ENCODE results near the gene KCNMA1.
"Not testable (repeated sequence)": the region's sequence is repeated elsewhere in the genome, so short reads cannot be mapped to it uniquely, and the experiment has no call there.

The KCNMA1 gene

DNA sequence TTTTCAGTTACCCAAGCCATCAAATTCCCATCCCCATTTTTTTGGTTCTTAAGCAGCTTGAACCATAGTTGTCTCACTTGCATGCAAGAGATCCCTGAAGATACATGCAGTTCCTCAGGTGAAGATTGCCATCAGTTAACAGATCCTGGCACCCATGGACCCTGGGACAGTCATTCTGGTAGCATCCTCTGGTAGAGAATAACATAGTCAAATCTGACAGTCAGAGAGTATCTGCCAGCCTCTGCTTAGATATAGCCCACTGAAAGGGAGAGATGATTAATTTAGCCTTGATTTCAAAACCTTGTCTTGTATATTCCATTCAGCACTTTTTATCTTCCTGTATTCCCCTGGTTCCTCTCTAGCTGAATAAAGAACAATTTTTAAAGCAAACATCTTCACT is 280.4 kb downstream of the KCNMA1 start:
- DNase-seq, result no peak

DNA sequence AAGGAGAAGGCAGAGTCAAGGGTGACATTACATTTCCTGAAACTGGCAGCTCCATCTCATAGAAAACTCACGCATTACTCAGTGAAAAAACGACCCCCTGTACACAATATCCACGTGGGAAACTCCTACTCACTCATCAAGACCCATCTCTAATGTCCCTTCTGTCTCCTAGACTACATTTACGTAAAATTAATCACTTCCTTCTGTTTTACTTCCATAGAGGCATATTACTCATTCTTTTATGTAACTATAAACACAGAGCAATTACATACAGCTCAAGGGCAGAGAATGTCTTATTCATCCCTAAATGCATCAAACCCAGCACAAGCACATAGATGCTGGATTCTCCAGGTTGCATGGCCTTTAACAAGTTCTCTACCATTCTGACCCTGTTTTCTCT is 281.8 kb downstream of the KCNMA1 start:
- no peak for DNase-seq

DNA sequence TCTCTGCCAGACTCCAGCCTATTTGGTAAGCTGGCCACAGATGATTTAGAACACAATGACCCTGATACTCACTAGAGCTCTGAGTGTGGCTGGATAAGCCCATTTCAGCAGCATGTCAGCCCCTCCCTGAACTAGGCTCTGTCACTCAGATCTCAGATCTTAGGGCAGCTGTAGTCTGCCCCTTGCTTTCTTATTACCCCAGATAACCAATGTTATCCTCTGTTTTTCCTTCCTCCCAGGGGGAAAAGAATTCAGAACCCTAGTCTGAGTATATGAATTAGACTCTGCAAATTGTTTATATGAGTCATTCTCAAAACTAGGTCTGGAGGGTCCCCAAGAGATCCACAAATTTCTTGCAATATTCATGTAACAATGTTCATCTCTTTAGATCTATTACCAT is 286.2 kb downstream of the KCNMA1 start:
- DNase-seq, result no peak

DNA sequence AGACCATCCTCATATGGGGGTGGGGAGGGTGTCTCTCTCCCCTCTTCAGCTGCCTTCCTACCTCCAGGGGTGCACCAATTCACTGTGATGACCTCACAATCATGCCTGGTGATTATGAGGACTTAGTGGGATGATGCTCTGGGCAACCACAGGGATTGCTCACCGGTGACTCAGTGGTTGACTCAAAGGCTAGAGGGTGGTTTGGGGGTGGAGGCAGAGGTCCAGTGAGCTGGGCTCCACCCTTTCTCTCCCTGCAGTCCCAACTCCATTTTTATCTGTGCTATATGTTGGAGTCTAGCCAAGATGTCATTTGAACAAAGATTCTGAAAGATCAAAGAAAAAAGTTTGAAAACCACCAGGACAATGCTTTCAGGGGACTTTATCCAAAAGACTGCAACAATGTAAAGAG is 286.9 kb downstream of the KCNMA1 start:
- peak; percentile 19 for DNase-seq

DNA sequence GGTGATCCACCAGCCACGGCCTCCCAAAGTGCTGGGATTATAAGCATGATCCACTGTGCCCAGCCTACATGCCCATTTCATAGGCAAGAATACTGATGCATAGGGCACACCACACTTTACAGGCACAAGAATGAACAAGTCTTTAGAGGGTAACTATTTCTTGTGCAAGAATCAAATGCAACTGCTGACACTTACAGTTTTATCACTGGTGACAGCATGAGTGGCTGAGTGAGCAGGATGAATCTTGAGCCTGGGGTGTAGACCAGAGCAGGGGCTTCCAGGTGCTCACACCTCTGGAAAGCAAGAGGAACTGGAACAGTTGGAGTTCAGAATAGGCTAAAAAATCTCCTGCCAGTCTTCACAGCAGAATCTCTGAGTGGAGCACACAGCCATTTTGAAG is 287.5 kb downstream of the KCNMA1 start:
- DNase-seq, result no peak

DNA sequence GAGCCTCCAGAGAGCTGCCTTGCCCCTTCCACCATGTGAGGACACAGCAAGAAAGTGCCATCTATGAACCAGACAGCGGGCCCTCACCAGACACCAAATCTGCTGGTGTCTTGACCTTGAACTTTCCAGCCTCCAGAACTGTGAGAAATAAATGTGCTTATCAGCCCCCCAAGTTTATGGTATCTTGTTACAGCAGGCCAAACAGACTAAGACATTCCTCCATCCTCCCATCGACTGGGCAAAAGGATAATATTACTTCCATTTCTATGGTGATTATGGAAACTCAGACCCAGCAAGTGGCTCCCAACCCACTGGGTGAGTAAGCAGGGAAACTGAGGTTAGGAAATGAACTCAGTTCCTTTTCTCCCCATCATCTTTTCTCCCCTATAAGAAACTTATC is 288.4 kb downstream of the KCNMA1 start:
- DNase-seq, result no peak

DNA sequence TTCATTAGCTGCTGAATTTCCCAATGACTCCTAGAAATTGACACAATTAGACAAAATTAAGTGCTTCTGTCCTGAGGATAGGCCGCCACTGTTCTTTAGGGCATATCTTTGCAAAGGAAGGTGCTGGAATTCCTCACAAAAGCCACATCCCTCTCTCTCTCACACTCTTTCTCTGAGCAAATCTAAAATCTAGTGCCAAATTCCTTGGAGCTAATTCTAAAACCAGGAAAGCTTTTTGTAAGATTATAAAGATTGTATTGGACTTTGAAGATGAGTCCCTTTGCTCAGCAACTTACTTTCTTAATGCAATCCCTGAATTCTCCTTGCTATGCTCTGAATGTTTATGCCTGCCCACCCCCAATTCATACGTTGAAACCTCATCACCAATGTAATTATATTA is 288.9 kb downstream of the KCNMA1 start:
- DNase-seq, result no peak

DNA sequence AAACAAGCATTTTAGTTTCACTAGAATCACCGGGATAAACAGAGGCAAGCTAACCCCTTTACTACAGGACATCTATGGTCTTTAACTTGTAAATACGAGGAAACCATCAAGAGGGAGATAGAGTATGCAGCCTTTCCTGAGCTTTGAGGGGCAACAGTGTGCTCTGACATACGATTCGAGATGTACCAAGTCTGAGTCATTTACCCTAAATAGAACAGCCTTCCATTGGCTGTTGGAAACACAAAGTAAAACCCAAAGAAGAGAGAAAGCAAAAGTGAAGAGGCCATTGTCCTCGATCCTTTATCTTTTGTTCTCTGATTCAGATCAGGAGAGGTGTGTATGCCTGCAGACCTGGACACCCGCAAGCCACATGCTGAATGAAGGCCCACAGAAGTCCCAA is 289.5 kb downstream of the KCNMA1 start:
- no peak for DNase-seq

DNA sequence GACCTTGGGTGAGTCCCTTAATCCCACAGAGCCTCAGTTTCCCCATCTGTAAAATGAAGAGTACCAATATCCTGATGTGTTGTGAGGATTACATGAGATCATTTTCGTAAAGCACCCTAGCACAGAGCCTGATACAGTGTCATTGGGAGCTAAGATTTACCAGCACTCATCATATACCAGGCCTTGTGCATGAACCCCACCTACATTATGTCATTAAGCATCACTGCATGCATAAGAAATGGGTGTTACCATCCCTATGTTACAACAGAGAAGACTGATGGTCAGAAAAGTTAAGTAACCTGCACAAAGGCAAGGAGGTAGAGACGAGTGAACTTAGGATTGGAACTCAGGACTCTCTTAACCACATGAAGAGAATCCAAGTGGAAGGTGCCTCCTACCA is 290.6 kb downstream of the KCNMA1 start:
- DNase-seq, result no peak

DNA sequence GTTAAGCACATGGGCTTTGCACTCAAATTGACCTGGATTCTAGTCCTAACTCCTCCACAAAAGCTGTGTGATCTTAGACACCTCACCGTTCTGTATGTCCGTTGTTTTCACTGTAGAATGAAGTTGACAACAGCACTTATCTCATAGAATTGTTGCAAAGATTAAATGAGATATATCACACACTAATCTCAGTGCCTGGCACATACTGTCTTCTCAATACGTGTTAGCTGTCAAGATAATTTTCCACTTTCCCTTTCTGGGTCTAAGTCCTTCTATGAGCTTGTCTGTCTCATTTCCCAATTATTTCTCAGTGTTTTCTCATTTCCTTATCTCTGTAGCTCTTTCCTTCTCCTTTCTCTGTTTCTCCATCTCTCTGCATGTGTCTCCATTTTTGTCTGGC is 296.6 kb downstream of the KCNMA1 start:
- no peak for DNase-seq

DNA sequence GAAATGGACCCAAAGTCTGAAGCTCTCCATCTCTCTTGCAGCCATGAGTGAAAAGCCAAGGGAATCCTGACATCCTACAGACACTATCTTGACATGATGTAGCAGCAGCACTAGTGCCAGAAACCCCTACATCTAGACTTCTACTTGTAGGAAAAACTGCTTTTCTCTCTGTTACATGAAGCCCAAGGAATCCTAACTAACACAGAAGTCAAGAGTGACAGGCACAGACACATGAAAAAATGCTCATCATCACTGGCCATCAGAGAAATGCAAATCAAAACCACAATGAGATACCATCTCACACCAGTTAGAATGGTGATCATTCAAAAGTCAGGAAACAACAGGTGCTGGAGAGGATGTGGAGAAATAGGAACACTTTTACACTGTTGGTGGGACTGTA is 297.7 kb downstream of the KCNMA1 start:
- not testable (repeated sequence) for DNase-seq

DNA sequence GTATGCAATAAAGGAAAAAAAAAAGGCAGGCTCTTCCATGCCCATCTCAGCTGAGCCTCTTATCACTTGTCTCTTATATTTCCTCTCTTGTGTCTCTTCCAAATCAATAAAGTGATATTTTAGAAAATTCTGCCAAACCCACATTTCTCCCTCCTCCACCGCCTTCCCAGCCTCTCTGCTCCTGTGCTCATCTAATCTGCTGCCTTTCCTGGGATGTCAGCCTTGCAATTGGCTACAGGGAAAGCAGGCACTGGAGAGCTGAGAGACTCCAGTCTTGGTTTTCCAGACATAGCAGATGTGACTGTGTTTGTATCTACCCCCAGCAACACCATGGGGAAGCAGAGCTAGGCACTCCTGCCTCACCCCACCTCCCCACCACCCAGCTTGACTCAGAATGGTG is 298.4 kb downstream of the KCNMA1 start:
- no peak for DNase-seq

DNA sequence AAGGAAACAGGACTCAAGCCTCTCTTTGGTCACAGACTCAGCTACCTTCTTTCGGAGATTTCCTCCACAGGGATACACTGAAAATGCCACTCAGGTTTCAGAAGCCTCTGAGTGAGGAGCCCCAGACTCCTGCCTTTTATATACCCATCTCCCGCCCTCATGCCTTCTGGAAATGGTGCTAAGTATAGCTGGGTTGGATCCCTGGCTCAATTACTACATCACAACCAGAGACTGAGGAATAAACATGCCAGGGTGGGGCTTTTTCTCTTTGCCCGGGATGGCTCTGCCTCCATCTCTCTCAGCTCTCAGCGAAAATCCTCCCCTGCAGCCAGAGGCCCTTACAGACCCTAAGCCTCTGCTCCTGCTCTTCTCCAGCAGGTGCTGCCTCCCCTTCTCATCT is 299.5 kb downstream of the KCNMA1 start:
- DNase-seq, result no peak

DNA sequence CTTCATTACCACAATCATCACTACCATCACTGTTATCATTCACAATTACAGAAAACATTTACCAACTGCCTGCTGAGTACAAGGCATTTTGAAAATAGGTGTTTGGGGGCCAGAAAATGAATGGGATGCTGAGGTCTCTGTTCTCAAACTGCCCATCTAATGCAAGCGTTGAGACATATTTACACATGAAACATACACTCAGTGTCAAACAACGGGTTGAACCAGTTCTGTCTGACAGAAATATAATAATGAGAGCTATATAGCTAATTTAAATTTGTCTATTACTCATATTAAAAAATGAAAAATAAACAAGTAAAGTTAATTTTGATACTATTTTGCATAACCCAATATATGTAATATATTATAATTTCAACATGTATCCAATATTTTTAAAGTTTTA is 303.1 kb downstream of the KCNMA1 start:
- no peak for DNase-seq

DNA sequence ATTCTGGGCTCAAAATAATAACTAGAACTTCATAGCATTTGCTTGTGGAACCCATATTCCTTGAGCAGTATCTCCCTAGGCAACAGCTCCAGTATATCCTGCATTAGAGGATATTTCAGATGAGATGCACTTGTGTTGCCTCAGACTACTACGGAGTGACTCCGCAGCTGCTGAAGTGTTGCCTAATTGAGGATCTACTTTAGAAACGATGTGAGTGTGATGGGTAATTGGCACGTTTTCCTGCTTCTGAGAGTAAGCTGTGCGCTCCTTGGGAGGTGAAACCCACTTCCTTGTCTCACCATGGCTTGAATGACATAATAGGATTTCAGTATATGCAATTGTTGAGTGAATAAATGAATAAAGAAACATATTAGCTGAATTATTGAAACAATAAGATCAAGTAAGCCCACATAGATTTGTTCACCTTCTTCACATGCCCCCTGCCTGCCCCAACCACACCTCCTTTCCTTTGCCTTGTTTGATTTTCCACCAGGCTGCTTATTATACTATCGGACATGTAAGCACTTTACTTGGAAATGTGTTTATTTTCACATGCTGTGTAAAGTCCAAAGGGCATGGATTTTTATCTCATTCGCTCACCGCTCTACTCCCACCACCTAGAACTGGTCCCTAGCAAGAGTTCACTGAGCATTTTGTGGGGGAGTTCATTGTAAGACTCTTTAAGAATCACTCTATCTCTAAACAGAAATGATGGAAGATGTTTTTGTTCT is 303.8 kb downstream of the KCNMA1 start:
- DNase-seq, result no peak

DNA sequence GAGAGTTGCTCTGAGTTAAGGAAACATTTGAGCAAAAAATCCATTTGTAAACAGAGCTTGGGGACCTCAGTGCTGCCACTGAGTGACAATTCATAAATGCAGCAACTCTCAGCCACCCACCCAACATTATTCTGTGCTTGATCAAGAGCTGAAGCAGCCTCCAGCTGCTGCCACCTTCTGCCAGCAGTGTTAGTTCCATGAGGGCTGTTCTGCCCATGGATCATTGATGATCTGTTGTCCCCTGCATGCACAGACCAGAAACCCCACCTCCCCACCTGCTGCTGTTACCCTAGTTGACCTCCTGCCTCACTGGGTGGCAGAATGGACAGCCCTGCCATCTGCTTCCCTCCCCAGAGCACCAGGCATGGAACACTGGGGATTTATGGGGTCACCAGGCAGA is 305.4 kb downstream of the KCNMA1 start:
- no peak for DNase-seq

DNA sequence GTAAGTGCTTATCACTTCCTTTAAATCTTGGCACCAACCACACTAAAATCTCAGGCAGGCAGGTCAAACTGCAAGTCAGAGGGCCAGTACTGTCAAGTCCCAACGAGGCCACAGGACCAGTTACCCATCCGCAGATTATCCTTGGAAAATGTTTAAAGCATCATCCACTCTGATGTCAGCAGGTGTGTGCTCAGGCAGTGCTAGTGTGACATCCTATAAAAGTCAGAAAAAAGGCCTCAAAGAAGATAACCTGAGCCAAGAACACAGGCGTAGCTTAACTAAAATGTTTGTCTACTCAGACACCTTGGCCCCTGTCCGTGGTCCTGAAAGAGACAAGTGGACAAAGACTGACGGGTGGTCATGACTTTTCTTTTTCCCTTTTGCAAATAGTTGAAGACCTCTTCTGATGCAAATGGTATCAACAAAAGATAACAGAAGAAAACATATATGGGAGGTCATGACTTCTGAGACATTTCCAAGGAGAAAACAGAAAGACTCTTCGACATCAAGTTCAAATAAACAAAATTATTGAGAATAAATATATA is 309.3 kb downstream of the KCNMA1 start:
- peak; percentile 19 for DNase-seq

DNA sequence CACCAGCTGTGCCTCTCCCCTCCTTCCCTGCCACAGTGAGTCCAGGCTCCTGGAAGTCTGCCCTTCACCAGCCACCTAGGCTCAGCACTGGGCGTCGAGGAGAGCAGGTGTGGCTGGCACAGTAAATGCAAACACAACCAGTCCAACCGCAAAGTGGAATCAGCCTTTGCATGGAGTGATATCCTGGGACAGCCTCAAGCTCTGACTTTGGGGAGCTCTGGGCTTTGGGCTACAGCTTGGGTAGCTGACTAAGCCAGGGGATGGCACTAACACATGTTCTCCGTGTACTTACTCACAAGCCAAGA is 312.4 kb downstream of the KCNMA1 start:
- no peak for DNase-seq

DNA sequence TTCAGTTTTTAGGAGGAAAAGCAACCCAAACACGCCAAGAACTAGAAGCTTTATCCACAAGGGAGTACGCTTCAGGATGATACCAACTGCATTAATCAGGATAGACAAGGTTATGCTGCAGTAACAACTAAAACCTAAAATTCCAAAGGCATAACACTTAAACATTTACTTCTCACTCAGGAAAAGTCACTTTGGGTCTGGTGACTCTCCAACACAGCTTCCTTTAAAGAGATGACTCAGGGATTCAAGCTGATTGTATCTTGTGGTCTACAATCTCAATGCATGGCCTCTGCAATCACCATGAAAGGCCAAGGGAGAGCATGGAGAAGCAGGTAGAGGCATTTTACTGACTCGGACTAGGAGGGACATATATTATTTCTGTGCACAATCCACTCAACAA is 315.8 kb downstream of the KCNMA1 start:
- no peak for DNase-seq

DNA sequence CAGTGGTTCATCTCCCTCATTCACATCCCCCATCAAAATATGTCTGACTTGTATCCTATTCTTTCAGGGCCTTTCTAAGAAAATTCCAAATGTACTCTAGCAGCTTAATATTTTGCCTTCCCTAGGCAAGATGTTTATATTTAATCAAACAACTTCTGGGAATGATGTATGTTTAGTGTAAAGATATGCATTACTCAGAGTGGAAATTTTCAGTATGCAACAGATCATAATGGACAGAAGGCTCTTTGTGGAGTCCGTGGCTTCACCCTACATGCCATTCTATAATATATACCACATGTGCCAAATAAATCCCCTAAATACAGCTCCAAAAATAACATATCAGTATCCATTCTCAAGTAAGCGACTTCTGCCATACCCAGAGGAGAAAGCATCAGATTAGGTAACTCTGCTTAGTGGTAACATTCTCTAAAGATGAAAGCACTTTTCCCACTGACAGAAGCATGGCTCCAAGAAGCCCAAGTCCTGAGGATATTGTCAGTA is 316.6 kb downstream of the KCNMA1 start:
- no peak for DNase-seq

DNA sequence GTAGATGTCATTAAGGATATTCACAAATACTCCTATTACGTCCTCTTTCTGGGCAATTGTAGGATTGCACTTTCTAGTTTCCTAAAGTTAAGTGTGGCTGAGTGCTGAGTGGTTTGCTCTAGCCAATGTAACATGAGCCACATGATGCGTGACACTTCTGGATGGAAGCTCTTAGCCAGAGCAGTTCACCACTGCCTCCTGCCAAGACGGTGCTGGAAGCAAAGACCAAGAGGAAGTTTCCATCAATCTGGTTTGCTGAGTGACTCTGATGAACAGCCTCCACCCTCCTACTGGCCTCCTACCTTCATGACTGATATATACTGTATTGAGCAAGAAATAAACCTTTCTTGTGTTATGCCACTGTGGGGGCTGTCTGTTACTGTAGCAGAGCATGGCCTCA is 318.1 kb downstream of the KCNMA1 start:
- no peak for DNase-seq

DNA sequence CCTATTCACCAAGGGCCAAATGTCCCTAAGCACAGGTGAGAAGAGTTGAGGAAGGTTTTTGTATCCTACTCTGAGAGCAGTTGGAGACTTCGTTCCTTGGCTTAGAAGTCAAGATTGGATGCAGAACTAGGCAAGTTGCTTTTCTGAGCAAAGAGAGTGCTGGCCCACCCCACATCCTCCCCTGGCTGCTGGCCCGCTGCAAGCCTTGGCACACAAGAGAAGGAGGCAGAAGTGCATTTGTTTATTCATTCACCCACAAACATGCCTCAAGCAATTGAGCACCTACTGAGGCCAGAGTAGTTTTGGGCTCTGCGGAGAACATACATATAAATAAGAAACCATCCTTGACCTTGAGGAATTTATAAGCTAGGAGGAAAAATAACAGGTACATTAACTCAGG is 318.9 kb downstream of the KCNMA1 start:
- DNase-seq, result no peak

DNA sequence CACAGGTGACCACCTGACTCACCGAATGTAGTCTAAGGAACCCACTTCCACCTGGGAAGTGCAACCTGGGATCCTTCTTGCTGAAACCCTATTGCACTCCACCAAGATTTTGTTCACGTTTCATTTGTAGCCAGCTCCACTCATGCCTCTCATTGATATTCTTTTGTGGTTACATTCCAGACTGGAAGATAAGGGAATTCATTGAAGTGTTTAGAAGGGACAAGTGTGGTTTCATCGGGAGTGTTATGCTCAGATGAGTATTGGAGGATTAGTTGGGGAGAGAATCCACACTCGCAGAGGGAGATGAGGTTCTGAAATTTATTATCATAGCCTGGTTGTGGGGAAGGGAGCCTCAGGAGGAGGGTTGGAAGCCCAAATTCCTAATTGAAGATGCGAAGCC is 320.4 kb downstream of the KCNMA1 start:
- DNase-seq, result no peak

DNA sequence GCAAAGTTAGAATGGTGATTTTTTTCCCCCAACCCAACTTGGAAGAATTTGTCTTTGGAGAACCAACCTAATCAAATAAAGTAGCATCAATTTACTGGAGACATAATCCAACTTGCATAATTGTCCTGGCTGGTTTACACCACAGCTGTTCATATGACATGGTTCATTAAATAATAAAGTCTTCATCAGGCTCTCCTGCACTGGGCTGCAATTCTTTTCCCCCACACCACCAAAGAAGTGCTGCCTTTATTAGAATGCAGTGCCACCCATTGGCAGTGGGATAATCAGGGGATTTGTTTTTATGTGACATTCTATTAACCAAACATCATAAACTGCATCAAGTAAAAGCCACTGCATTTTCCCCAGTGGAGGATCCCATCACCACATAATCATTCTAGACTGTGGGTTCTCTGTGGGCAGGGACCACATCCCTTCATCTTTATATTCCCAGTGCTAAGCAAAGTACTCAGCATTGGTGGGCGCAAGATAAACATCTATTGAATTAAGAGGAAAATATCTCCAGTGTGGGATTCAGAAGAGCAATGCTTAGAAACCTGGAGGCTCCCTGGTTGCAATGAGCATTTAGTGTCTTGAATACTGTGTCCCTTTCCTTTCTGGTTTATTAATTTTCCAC is 322.0 kb downstream of the KCNMA1 start:
- DNase-seq, result no peak
